DOHH2 (cell line): Measurements from ENCODE around the gene CNKSR3.

ENCODE experiments used
- H3F3A ChIP-seq: fragments of 200-600 bp; sonication (generic), shearing (Covaris generic); 2 replicates; pipeline ENCODE4 v1.6.0; 2016; ENCODE audit warnings: antibody characterized with exemption, mild to moderate bottlenecking; ENCODE audit not compliant: control insufficient read depth, insufficient read depth
- H3K27ac ChIP-seq: fragments of 200-600 bp; sonication (generic); 2 replicates; pipeline ENCODE4 v1.5.1; 2014; ENCODE audit warnings: low read depth, mild to moderate bottlenecking, low read length, moderate library complexity
- H3K27me3 ChIP-seq: fragments of 200-600 bp; sonication (generic); 2 replicates; pipeline ENCODE4 v1.6.1; 2014; ENCODE audit warnings: mild to moderate bottlenecking, low read length, mixed read lengths; ENCODE audit not compliant: control insufficient read depth
- H3K36me3 ChIP-seq: fragments of 200-600 bp; sonication (generic); 2 replicates; pipeline ENCODE4 v1.6.1; 2014; ENCODE audit warnings: mild to moderate bottlenecking, low read length, moderate library complexity, mixed read lengths; ENCODE audit not compliant: control insufficient read depth
- H3K4me1 ChIP-seq: fragments of 200-600 bp; sonication (generic); 2 replicates; pipeline ENCODE4 v1.6.1; 2014; ENCODE audit warnings: mild to moderate bottlenecking, low read length, mixed read lengths; ENCODE audit not compliant: control insufficient read depth
- H3K4me2 ChIP-seq: fragments of 200-600 bp; sonication (generic); 2 replicates; pipeline ENCODE4 v1.6.0; 2014; ENCODE audit warnings: mild to moderate bottlenecking, low read length, moderate library complexity
- H3K4me3 ChIP-seq: fragments of 200-600 bp; sonication (generic); 2 replicates; pipeline ENCODE4 v1.5.1; 2014; ENCODE audit warnings: mild to moderate bottlenecking, low read length, mixed read lengths
- H3K79me2 ChIP-seq: fragments of 200-600 bp; sonication (generic); 2 replicates; pipeline ENCODE4 v1.6.1; 2014; ENCODE audit warnings: mild to moderate bottlenecking, low read length, mixed read lengths; ENCODE audit not compliant: control insufficient read depth
- H3K9me2 ChIP-seq: fragments of 200-600 bp; sonication (generic); replicated peaks from 2 replicates; pipeline ENCODE4 v1.6.1; 2014; ENCODE audit warnings: mild to moderate bottlenecking, low read length, mixed read lengths; ENCODE audit not compliant: control insufficient read depth
- H3K9me3 ChIP-seq: fragments of 200-600 bp; sonication (generic); 2 replicates; pipeline ENCODE4 v1.6.1; 2014; ENCODE audit warnings: antibody characterized with exemption, low read length, mixed read lengths; ENCODE audit not compliant: control insufficient read depth, insufficient read depth
- H4K20me1 ChIP-seq: fragments of 200-600 bp; sonication (generic); 2 replicates; pipeline ENCODE4 v1.6.0; 2014; ENCODE audit warnings: low read depth, mild to moderate bottlenecking, antibody characterized with exemption, low read length, moderate library complexity; ENCODE audit not compliant: control insufficient read depth, insufficient read depth
- CTCF ChIP-seq: fragments of 200-600 bp; sonication (generic); IDR thresholded peaks from one replicate; pipeline ENCODE4 v1.5.1; 2014; ENCODE audit warnings: antibody characterized with exemption, mild to moderate bottlenecking, low read depth, low read length; ENCODE audit not compliant: poor library complexity, severe bottlenecking
- EZH2phosphoT487 ChIP-seq: fragments of 200-600 bp; sonication (generic); IDR thresholded peaks from 2 replicates; pipeline ENCODE4 v1.6.1; 2017; ENCODE audit warnings: borderline replicate concordance, mild to moderate bottlenecking, antibody characterized with exemption, low read length, moderate library complexity, mixed read lengths

The CNKSR3 gene

GRCh38 chr6:154537511-154538325 lies 27.2 kb upstream of the CNKSR3 start:
- Histone ChIP-seq H3K4me1 (no peaks in the 10 kb centered on the region), H3K4me2 (no peak overlapping the region), H3K9me3 (no peaks in the 10 kb centered on the region), H4K20me1 (no peaks in the 10 kb centered on the region), H3K79me2 (no peaks in the 10 kb centered on the region), H3K4me3 (no peak overlapping the region), H3K27ac (no peak overlapping the region), H3K36me3 (no peaks in the 10 kb centered on the region), H3K27me3 (no peaks in the 10 kb centered on the region), H3F3A (no peaks in the 10 kb centered on the region), H3K9me2 (no peaks in the 10 kb centered on the region)
- TF ChIP-seq CTCF (no peak), EZH2phosphoT487 (no peak)

- H3K27ac ChIP-seq: no peak overlapping the region
- TF ChIP-seq CTCF (no peak), EZH2phosphoT487 (no peak)
- H3K4me3 ChIP-seq: no peak overlapping the region
- no peaks in the 10 kb centered on the region for H4K20me1 ChIP-seq
- no peak overlapping the region for H3K4me2 ChIP-seq
- no peaks in the 10 kb centered on the region for H3K9me3 ChIP-seq
- H3K4me1 ChIP-seq: no peaks in the 10 kb centered on the region
- H3F3A ChIP-seq: no peaks in the 10 kb centered on the region
- no peaks in the 10 kb centered on the region for H3K79me2 ChIP-seq
- no peaks in the 10 kb centered on the region for H3K27me3 ChIP-seq
- no peaks in the 10 kb centered on the region for H3K36me3 ChIP-seq
- H3K9me2 ChIP-seq: no peaks in the 10 kb centered on the region
These were observed 26.5 kb upstream of the CNKSR3 start for GRCh38 chr6:154536999-154537398.

GRCh38 chr6:154536255-154536654 lies 25.8 kb upstream of the CNKSR3 start:
- Histone ChIP-seq H4K20me1 (no peaks in the 10 kb centered on the region), H3K27ac (no peak overlapping the region)
- TF ChIP-seq CTCF (no peak), EZH2phosphoT487 (no peak)

More at GRCh38 chr6:154536255-154536654, 25.8 kb upstream of the CNKSR3 start:
- H3F3A ChIP-seq: no peaks in the 10 kb centered on the region
- H3K27me3 ChIP-seq: no peaks in the 10 kb centered on the region
- H3K36me3 ChIP-seq: no peaks in the 10 kb centered on the region
- H3K4me2 ChIP-seq: no peak overlapping the region
- no peaks in the 10 kb centered on the region for H3K4me1 ChIP-seq
- H3K9me3 ChIP-seq: no peaks in the 10 kb centered on the region
- H3K9me2 ChIP-seq: no peaks in the 10 kb centered on the region
- H3K4me3 ChIP-seq: no peak overlapping the region
- H3K79me2 ChIP-seq: no peaks in the 10 kb centered on the region
